ENCODE data around the gene TPGS1.

TPGS1 gene

DNA sequence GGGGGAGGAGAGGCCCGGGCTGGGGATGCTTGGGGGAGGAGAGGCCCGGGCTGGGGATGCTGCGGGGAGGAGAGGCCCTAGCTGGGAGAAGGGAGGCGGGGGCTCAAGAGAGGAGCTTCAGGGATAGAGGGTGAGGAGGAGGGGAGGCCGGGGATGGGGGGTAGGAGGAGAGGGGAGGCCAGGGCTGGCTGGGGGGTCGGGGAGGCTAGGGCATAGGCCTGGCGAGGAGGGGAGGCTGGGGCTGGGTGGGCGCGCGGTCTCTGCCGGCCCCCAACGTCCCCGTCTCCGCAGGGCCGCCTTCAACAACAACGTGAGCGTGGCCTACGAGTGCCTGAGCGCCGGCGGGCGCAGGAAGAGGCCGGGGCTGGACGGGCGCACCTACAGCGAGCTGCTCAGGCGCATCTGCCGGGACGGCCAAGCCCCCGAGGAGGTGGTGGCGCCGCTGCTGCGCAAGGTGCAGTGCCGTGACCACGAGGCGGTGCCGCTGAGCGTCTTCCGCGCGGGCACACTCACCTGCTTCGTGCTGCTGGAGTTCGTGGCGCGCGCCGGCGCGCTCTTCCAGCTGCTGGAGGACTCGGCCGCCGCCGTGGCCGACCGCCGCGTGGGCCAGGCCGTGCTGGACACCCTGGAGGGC lies 11.4 kb downstream of the TPGS1 start:
- H3K4me2 ChIP-seq (ENCODE audit: insufficient read depth, low read length): no peak overlapping the region
- peaks cover 13% of the 10 kb centered on the region for H4K20me1 ChIP-seq (ENCODE audit: insufficient read depth, low read length)
- no peaks in the 10 kb centered on the region for H3K9me3 ChIP-seq (ENCODE audit: insufficient read depth, low read length, severe bottlenecking)
- H3K4me3 ChIP-seq (ENCODE audit: low read depth in 1 of 2, low read length in 2 of 2): no peak overlapping the region
- DNase-seq (no peak), ATAC-seq (ENCODE audit: insufficient read depth, low read depth) (no peak)
- H3K79me2 ChIP-seq (ENCODE audit: insufficient read depth, low read length): no peaks in the 10 kb centered on the region
- TF ChIP-seq, protein P1, sequence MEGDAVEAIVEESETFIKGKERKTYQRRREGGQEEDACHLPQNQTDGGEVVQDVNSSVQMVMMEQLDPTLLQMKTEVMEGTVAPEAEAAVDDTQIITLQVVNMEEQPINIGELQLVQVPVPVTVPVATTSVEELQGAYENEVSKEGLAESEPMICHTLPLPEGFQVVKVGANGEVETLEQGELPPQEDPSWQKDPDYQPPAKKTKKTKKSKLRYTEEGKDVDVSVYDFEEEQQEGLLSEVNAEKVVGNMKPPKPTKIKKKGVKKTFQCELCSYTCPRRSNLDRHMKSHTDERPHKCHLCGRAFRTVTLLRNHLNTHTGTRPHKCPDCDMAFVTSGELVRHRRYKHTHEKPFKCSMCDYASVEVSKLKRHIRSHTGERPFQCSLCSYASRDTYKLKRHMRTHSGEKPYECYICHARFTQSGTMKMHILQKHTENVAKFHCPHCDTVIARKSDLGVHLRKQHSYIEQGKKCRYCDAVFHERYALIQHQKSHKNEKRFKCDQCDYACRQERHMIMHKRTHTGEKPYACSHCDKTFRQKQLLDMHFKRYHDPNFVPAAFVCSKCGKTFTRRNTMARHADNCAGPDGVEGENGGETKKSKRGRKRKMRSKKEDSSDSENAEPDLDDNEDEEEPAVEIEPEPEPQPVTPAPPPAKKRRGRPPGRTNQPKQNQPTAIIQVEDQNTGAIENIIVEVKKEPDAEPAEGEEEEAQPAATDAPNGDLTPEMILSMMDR (IDR thresholded peaks at IDR 0.05; ENCODE audit: borderline replicate concordance, extremely low read depth, low read length, poor library complexity, severe bottlenecking): no peak
- no peak for TF ChIP-seq EZH2 (IDR thresholded peaks at IDR 0.05; ENCODE audit: borderline replicate concordance, low read depth, low read length, severe bottlenecking)
- peaks cover 8% of the 10 kb centered on the region for H3K36me3 ChIP-seq (ENCODE audit: insufficient read depth, low read length)
- H3K9ac ChIP-seq (ENCODE audit: low read depth, low read length): no peak overlapping the region
- no peaks in the 10 kb centered on the region for H3K4me1 ChIP-seq (ENCODE audit: insufficient read depth, low read length)
- H2AFZ ChIP-seq (ENCODE audit: low read depth, low read length): no peak overlapping the region
- no peak overlapping the region for H3K27ac ChIP-seq (ENCODE audit: low read length)
- H3K27me3 ChIP-seq (ENCODE audit: insufficient read depth, low read length, poor library complexity): no peaks in the 10 kb centered on the region

DNA sequence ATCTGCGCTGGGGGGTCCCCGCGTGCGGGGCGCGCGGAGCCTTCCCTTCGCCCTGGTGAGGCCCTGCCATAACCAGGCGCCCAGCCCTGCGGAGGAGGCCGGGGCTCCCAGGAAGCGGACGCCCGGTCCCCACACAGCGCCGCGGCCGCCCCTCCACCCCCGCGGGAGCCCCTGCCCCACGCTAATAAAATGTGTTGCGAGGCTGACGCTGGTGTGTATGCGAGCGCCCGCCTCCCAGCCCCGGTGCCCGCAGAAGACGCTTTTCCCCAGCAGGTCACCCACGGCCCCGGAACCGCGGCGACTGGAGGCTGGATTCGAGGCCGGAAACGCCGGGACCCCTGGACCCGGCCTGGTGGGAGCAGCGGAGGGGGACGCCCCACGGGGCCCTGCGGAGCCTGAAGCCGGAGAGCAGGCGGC lies 12.2 kb downstream of the TPGS1 start:
- no peak overlapping the region for H2AFZ ChIP-seq (ENCODE audit: low read depth, low read length)
- H3K9me3 ChIP-seq (ENCODE audit: insufficient read depth, low read length, severe bottlenecking): no peaks in the 10 kb centered on the region
- no peaks in the 10 kb centered on the region for H3K27me3 ChIP-seq (ENCODE audit: insufficient read depth, low read length, poor library complexity)
- H3K4me3 ChIP-seq (ENCODE audit: low read depth in 1 of 2, low read length in 2 of 2): no peak overlapping the region
- peaks cover 5% of the 10 kb centered on the region for H4K20me1 ChIP-seq (ENCODE audit: insufficient read depth, low read length)
- ATAC-seq (ENCODE audit: insufficient read depth, low read depth) (no peak), DNase-seq (no peak)
- H3K27ac ChIP-seq (ENCODE audit: low read length): no peak overlapping the region
- no peaks in the 10 kb centered on the region for H3K4me1 ChIP-seq (ENCODE audit: insufficient read depth, low read length)
- H3K9ac ChIP-seq (ENCODE audit: low read depth, low read length): no peak overlapping the region
- H3K4me2 ChIP-seq (ENCODE audit: insufficient read depth, low read length): no peak overlapping the region
- TF ChIP-seq EZH2 (IDR thresholded peaks at IDR 0.05; ENCODE audit: borderline replicate concordance, low read depth, low read length, severe bottlenecking): no peak
- TF ChIP-seq, protein P1 (IDR thresholded peaks at IDR 0.05; ENCODE audit: borderline replicate concordance, extremely low read depth, low read length, poor library complexity, severe bottlenecking): no peak
- no peaks in the 10 kb centered on the region for H3K79me2 ChIP-seq (ENCODE audit: insufficient read depth, low read length)
- peaks cover under 1% of the 10 kb centered on the region; the same call in 1 of the 2 replicates for H3K36me3 ChIP-seq (ENCODE audit: insufficient read depth, low read length)

DNA sequence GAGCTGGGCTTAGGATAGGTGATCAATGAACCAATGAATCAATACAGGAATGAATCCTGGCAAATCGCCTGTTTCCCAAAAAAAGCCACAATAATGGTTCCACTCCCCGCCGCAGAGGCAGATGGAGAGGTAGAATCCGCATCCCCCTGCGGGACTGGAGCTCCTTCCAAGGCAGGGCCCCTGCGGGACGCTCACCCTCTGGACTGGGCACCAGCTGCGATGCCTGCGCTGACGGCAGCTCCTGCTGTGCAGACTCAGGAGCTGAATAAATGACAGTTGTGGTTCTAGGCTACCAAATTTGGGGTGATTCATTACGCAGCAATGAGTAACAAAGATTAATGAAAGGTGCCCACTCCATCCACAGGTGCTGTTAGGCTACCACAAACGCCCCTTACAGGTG lies 15.4 kb downstream of the TPGS1 start:
- Histone ChIP-seq H3K27me3 (ENCODE audit: insufficient read depth, low read length, poor library complexity) (no peaks in the 10 kb centered on the region), H3K4me1 (ENCODE audit: insufficient read depth, low read length) (no peaks in the 10 kb centered on the region), H3K36me3 (ENCODE audit: insufficient read depth, low read length) (no peaks in the 10 kb centered on the region; the same call in 1 of the 2 replicates), H4K20me1 (ENCODE audit: insufficient read depth, low read length) (no peaks in the 10 kb centered on the region), H3K9me3 (ENCODE audit: insufficient read depth, low read length, severe bottlenecking) (no peaks in the 10 kb centered on the region), H3K79me2 (ENCODE audit: insufficient read depth, low read length) (no peaks in the 10 kb centered on the region), H2AFZ (ENCODE audit: low read depth, low read length) (no peak overlapping the region), H3K9ac (ENCODE audit: low read depth, low read length) (no peak overlapping the region), H3K4me2 (ENCODE audit: insufficient read depth, low read length) (no peak overlapping the region), H3K27ac (ENCODE audit: low read length) (no peak overlapping the region), H3K4me3 (ENCODE audit: low read depth in 1 of 2, low read length in 2 of 2) (no peak overlapping the region)
- no peak for DNase-seq
- TF ChIP-seq, protein P1 (IDR thresholded peaks at IDR 0.05; ENCODE audit: borderline replicate concordance, extremely low read depth, low read length, poor library complexity, severe bottlenecking): no peak
- no peak for TF ChIP-seq EZH2 (IDR thresholded peaks at IDR 0.05; ENCODE audit: borderline replicate concordance, low read depth, low read length, severe bottlenecking)
- ATAC-seq (ENCODE audit: insufficient read depth, low read depth): no peak

Measured in DND-41 (cell line).